Measurements from ENCODE around the gene GDF15. TPM values are rescaled to one million over a fixed set of nuclear protein-coding genes. Genes with fewer than 3 reads are reported as not detected.
"Not testable (repeated sequence)": the region's sequence is repeated elsewhere in the genome, so short reads cannot be mapped to it uniquely, and the experiment has no call there.

Gene GDF15
- total RNA-seq, 1 donor from 2014 or later, result 5.9 TPM

DNA sequence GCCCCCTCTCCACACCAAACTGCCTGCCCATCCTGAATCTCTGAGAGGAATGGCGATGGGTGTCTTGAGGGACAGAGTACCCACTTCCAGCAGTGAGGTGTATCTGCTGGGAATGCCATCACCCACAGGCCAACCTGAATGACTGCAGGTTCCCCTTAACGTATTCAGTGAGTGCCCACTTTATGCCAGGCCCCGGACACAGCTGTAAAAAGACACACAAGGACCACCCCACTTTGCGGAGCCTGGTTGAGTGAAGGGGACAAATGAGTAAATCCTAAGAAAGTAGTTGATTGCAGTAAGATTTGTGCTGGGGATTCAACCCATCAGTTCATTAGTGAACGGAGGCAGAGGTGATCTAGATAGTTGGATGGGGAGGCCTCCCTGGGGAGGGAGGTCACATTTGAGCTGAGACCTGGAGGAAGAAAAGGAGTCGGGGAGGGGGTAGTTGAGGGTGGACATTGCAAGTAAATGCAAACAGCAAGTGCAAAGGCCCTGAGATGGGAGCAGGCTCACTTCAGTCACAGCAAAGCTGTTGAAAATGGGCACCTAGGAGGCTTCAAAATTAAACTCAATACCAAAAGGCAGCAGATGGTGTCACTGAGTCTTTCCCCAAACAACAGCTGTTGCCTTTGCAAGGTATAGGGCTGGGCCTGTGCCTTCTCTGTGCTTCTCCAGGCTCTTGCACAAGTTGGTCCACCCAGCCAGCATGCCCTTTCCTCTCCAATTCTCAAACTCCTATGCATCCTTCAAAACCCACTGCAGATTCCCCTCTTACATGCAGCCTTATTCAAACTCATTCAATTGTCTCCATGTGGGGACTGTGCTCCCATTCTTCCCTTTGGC, 4.3 kb downstream of the GDF15 start:
- DNase-seq (ENCODE audit: low spot score), result no peak

DNA sequence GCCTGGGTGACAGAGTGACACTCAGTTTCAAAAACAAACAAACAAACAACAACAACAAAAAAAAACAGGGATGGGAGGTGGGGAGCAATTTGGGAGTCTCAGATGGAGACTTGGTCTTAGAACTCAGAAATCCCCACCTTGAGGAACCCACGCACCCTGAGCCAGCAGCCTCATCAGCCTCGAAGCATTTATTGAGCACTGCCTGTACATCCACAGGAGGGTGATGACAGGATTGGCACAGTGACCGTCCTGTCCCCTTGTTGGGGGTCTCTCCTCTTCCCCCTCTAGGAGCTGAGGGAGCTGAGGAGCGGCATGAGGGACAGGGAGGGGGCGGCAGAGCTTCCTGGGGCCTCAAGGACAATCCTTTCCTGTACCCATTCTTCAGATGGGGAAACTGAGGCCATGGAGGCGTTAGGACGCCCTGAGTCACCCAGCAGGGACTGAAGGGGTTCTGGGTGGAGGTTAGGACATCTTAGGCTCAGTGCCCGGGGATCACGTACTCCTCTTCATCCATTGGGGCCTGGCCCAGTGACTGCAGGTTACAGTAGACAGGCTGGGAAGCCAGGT, 5.6 kb downstream of the GDF15 start:
- no peak for DNase-seq (ENCODE audit: low spot score)

DNA sequence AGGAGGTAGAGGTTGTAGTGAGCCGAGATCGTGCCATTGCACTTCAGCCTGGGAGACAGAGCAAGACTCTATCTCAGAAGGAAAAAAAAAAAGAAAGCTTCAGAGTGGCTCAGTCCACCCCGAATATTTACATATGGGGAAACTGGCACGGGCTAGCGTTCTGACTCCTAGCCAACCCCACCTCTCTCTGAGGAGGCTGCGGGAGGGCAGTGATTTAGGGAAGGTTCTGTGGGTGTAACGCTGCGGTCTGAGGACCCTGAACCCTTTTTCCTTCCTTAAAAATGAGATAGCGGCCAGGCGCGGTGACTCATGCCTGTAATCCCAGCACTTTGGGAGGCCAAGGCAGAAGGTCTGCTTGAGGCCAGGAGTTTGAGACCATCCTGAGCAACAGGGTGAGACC, 6.5 kb downstream of the GDF15 start:
- no peak for DNase-seq (ENCODE audit: low spot score)

DNA sequence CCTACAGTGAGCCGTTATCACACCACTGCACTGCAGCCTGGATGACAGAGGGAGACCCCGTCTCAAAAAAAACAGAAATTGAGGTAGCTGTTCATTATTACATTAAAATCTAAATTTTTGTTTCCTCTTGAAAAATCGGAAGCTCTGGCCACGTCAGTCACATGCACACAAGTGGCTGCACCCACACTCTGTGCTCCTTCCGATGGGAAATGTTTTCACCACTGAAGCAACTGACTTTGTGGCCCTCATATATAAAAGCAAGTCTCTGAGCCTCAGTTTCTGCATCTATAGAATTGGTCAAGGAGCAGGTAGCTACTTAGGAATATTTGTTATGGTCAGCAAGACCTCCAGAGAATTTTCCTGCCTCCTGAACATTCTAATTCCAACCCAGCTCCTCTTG, 7.0 kb downstream of the GDF15 start:
- DNase-seq (ENCODE audit: low spot score), result no peak

DNA sequence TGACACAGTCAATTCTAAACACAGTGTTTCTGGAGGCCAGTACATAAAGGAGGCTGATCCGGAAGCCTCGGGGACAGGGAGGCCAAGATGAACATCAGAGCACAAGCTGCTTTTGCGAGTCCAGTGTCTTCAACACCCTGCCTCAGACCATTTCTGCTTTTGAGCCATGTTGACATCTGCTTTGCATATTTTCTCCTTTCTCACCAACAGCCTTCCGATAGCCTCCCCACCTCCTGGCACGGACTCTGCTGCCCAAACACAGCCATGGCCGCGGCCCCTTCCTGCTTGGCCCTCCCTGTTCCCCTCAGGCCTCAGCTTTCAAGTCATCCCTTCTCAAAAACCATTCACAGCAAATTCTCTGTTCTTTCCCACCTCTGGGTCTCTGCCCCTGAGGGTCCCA, 7.9 kb downstream of the GDF15 start:
- no peak for DNase-seq (ENCODE audit: low spot score)

DNA sequence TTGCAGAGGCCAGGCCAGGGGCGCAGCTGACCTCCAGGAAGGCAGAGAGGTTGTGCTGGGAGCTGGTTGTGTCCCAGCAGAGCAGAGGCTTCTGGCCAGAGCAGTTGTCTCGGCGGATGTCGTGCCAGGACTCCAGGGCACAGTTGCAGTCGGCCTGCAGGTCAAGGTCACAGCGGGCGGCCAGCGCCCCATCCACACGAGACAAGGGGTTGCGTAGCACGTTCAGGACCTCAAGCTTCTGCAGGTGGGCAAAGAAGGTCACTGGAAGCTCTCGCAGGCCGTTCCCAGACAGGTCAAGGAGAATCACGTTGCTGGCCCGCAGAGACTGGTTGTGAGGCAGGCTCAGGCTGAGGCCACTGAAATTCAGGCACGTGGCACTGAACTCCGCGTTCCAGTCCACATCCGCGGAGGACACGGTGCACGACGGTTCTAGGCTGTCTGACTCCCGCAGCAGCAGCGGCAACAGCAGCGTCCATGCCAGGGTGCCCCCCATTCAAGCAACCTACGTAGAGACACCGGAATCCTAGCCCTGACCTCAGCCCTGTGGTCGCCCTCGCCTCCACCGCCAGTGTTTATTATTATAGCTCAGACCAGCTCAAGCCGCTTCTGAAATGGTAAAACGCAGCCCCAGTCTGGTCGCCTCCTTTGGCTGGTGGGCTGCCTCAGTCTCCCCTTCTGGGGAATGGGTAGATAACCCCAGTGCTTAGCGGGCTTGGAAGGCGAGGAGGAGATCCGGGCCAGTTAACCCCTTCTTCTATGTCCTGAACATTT, 10.7 kb downstream of the GDF15 start:
- no peak for DNase-seq (ENCODE audit: low spot score)

DNA sequence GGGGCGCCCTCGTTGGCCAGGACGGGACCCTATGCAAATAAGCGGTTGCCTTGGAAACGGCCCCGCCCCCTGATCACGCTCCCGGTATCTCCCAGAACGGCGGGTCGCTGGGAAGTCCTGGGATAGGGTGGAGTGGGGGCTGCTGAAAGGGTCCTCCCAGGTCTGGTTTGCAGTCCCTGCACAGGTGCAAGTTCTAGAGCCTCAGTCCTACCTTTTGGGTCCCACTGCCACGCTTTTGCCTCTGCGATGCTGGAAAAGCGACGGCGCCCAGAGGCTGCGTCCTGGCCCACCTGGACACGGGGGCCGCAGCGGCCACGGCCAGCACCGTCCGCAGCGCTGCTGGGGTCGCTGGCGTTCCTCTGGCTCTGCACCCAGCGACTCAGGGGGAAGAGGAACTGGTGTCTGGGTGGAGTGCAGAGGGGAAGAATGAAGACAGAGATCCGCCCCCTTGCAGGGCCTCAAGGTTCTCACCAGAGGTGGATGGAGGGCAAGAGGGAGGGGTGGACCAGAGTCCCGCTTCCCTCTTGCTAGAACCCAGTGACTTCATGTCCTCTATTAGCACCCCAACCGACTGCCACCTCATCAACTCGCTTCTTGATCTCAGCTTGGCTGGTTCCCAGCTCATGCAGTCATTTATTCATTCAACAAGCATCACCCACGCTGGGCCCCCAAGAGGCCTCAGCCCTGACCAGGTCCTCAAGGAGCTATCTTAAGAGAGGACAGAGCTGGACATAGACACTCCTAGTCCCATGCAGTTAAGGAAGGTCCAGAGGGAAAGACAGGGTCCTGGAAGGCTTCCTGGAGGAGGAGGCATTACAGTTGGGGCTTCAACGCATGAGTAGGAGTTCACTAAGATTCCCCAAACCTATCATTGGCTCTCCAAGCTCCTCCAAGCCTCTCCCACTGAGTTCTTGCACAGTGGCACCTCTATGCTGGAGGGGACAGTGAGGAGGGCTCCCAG, 11.6 kb downstream of the GDF15 start, which contains the start of gene LRRC25:
Gene LRRC25 (minus strand): TSS at position 381 of the 961 bp plus-strand sequence. CDS start 659 bp downstream, outside the sequence.
- DNase-seq (ENCODE audit: low spot score), result no peak

DNA sequence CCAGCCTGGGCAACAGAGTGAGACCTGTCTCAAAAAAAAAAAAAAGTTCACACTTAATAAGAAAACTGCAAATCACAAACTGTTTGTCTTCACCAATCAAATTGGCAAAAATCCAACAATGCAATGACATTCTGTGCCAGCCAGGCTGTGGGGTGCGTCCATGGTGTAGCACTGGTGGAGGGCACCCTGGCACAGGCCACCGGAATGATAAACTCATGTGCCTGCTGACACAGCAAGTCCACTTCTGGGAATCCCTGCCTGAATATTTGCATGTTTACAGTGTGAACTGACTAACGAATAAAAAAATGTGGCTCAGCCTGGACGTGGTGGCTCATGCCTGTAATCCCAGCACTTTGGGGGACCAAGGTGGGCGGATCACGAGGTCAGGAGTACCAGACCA, 13.1 kb downstream of the GDF15 start:
- no peak for DNase-seq (ENCODE audit: low spot score)

DNA sequence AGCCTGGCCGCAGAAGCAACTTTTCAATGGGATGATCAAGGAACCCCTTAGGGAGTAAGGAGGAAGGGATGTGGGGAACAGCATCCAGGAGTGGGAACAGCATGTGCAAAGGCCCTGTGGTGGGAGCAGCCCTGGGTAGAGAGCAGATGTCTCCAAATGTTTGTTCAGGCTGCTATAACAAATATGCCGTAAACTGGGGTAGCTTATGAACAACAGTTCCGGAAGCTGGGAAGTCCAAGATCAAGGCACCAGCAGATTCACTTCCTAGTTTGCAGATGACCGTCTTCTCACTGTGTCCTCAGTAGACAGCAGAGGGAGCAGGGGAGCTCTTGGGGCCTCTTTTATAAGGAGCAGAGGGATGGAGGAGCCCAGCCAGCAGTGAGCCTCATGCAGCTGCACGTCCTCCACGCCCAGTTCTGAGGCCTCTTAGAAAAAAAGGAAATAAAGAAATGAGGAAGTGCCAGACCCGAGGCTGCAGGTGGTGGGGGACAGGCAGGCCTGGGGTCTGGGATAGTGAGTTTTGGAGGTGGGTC, 15.7 kb downstream of the GDF15 start:
- DNase-seq (ENCODE audit: low spot score), result no peak

DNA sequence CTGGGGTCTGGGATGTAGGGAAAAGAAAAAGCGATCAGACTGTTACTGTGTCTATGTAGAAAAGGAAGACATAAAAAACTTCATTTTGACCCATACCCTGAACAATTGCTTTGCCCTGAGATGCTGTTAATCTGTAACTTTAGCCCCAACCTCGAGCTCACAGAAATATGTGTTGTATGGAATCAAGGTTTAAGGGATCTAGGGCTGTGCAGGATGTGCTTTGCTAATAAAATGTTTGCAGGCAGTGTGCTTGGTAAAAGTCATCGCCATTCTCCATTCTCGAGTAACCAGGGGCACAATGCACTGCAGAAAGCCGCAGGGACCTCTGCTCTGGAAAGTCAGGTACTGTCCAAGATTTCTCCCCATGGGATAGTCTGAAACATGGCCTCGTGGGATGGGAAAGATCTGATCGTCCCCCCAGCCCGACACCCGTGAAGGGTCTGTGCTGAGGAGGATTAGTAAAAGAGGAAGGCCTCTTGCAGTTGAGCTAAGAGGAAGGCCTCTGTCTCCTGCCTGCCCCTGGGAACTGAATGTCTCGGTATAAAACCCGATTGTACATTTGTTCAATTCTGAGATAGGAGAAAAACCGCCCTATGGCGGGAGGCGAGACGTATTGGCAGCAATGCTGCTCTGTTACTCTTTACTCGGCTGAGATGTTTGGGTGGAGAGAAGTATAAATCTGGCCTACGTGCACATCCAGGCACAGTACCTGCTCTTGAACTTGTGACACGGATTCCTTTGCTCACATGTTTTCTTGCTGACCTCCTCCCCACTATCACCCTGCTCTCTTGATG, 16.7 kb downstream of the GDF15 start:
- not testable (repeated sequence) for DNase-seq (ENCODE audit: low spot score)

DNA sequence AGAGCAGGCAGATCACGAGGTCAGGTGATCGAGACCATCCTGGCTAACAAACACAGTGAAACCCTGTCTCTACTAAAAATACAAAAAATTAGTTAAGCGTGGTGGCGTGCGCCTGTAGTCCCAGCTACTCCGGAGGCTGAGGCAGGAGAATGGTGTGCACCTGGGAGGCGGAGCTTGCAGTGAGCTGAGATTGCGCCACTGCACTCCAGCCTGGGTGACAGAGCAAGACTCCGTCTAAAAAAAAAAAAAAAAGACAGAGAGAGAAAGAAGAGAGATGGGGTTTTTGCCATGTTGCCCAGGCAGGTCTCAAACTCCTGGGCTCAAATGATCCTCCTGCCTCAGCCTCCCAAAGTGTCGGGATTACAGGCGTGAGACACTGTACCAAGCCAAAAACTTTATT, 19.8 kb downstream of the GDF15 start:
- not testable (repeated sequence) for DNase-seq (ENCODE audit: low spot score)

DNA sequence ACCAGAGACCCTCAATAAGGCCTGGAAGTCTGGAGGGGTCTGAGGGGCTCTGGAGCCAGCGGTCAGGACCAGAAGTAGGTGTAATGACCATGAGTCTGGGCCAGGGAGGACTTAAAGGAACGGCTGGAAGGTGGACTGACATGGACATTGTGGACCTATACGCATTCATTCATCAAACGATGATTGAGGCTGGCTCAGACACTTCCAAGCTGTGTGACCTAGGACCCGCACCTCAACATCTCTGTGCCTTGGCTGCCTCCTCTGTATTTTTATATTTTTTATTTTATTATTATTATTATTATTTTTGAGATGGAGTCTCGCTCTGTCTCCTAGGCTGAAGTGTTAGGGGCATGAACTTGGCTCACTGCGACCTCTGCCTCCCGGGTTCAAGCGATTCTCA, 20.8 kb downstream of the GDF15 start:
- no peak for DNase-seq (ENCODE audit: low spot score)

DNA sequence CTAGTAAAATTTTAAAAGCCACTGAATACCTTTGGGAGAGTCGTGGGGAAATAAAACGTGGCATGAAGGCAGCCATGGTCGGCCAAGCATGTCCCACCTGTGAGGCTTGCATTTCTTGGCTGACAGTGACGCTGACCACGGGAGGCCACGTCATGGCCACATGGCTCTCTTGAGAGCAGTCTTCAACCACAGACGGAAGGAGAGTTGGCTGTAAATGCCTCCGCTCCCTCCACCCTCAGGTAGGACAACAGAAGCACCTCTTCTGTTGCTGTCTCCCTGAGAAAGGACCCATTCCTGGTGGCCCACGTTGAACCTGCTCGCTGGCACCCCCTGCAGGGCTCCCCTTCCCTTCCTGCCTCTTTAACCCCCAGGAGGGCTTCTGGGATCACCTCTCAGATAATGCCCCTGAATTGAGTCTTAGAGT, 22.1 kb downstream of the GDF15 start:
- no peak for DNase-seq (ENCODE audit: low spot score)

DNA sequence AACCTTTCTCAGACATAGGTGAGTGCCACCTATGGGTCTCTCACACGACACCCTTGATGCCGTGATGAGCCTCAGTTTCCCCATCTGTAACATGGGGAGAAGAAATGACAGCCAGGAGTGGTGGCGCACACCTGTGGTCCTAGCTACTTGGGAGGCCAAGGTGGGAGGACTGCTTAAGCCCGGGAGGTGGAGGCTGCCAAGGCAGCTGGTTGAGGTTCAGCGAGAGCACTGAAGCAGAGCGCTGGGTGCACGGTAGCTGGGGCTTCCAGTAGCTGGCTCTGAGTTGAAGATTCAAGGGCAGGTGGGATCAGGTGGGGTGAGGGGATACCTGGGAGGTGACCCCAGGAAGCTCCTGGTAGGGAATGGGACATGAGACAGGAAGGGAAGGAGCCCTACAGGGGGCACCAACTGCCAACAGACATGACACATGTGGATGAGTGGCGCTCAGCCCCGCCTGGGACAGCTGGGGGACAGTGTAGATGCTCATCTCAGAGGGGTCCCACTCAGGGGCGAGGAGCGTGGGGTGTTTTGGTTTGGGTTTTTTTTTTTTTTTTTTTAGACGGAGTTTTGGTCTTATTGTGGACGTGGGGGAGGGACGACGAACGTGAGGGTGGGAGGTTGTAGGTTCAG, 26.8 kb downstream of the GDF15 start:
- DNase-seq (ENCODE audit: low spot score), result no peak

DNA sequence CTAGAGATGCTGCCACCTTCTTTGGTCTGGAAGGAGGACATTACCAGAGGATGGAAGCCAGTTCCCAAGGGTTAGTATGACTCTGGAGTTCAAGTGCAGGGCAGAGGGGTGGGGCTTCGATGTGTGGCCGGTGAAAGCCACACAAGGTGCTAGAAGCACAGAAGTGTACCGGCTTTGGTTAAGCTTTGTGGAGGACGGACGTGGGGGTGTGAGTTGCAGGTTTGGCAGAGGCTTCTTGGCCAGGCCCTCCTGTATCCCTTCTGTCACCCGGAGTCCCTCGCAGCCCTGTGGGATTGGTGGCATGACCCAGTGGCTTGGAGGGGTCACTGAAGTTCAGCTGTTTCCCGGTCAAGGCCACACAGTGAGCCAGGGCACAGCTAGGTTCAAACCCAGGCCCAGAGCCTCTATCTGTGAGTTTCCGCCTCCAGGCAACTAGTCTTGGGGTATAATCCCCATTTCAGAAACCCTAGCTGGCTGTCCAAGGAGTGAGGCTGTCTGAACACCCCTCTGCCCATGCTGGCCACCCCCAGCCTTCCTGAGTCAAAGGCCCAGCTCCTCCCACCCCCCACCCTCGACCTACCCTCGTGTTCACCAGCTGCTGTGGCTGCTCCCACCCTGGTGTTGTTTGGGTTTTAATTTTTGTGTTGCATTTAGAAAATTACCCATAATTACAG, 28.7 kb downstream of the GDF15 start:
- peak; percentile 88 for DNase-seq (ENCODE audit: low spot score)

DNA sequence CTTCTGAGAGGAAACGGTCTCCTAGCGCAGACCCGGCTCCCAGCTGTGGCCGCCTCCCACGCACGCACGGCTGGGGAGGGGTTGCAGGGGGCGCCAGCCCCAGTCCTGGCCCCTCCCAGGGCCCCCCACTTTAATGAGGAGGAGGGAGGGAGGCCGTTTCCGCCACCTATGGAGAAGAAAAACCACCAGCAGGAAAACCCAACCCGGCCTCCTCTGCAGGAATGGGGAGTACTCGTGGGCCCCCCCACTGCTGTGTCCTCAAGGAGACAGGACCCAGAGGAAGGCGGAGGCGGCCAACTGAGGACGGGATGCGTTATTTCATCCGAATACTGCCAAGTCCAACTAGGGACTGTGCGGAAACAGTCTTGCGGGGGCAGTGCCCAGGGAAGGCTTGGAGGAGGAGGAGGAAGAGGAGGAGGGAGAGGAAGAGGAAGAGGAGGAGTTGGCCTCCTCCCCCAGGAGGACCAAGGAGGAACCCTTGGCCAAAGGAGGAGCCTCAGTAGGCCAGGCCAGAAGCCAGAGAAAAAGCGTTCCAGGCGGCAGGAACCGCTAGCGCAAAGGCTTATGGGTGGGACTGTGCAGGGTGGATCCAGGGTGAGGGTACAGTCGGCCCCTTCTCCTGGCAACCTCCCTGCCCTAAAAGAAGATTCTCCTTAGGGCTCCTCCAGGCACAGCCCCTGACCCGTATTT, 29.4 kb downstream of the GDF15 start:
- peak; percentile 92 for DNase-seq (ENCODE audit: low spot score)

DNA sequence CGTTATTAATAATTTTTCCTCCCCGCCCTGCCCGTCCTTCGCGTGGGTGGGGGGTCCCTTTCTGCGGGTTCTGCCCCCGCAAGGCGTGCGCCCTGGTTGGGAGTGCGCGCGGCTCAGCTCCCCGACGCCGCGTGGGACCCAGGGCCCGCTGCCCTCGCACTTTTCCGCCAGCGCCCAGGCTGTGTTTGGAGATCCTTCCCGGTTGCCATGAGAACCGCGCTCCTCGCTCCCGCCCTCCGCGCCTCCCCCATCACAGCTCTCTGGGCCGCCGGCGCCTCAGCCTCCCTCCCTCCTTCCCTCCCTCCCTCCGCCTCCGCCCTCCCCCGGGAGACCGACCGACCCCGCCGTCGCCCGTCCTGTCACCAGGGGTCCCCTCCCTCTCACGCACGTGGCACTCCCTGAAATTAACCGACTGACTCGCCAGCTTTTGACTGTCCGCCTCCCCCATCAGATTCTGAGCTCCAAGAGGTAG, 30.9 kb downstream of the GDF15 start:
- peak; percentile 97 for DNase-seq (ENCODE audit: low spot score)
